ENCODE measurements around the gene WDR33.
"Not testable (repeated sequence)": the region's sequence is repeated elsewhere in the genome, so short reads cannot be mapped to it uniquely, and the experiment has no call there.

The WDR33 gene

GRCh38 chr2:127810619-127811396 is at the start of gene WDR33:
TSS of gene WDR33 (minus strand) at chr2:127811171. CDS start at chr2:127770981, 40,190 bp downstream.
- DNase-seq, result peak; percentile 88

- DNase-seq, result no peak
Observed at GRCh38 chr2:127860130-127860529, 49.2 kb upstream of the WDR33 start.

- DNase-seq, result no peak
Observed at GRCh38 chr2:127859712-127860085, 48.7 kb upstream of the WDR33 start.

- peak; percentile 5 for DNase-seq
Observed at GRCh38 chr2:127857265-127857808, 46.4 kb upstream of the WDR33 start.

GRCh38 chr2:127853671-127854070 is 42.7 kb upstream of the WDR33 start:
- no peak for DNase-seq

- no peak for DNase-seq
Observed at GRCh38 chr2:127852388-127852787, 41.4 kb upstream of the WDR33 start.

- DNase-seq, result no peak
Observed at GRCh38 chr2:127847931-127848330, 37.0 kb upstream of the WDR33 start.

- no peak for DNase-seq
Observed at GRCh38 chr2:127844973-127845372, 34.0 kb upstream of the WDR33 start.

- no peak for DNase-seq
Observed at GRCh38 chr2:127843677-127844076, 32.7 kb upstream of the WDR33 start.

- no peak for DNase-seq
Observed at GRCh38 chr2:127841466-127842178, 30.7 kb upstream of the WDR33 start.

- DNase-seq, result no peak
Observed at GRCh38 chr2:127840893-127841292, 29.9 kb upstream of the WDR33 start.

GRCh38 chr2:127834951-127835350 is 24.0 kb upstream of the WDR33 start:
- DNase-seq, result no peak

GRCh38 chr2:127829845-127830246 is 18.9 kb upstream of the WDR33 start:
- peak; percentile 67 for DNase-seq

GRCh38 chr2:127826708-127827107 is 15.7 kb upstream of the WDR33 start:
- not testable (repeated sequence) for DNase-seq

GRCh38 chr2:127826047-127826446 is 15.1 kb upstream of the WDR33 start:
- DNase-seq, result no peak

- DNase-seq, result no peak
Observed at GRCh38 chr2:127820080-127820668, 9.2 kb upstream of the WDR33 start.

GRCh38 chr2:127818794-127819425 is 7.9 kb upstream of the WDR33 start:
- no peak for DNase-seq

GRCh38 chr2:127818241-127818640 is 7.3 kb upstream of the WDR33 start:
- no peak for DNase-seq

GRCh38 chr2:127814677-127815076 is 3.7 kb upstream of the WDR33 start:
- DNase-seq, result no peak

- not testable (repeated sequence) for DNase-seq
Observed at GRCh38 chr2:127812441-127812840, 1.5 kb upstream of the WDR33 start.

GRCh38 chr2:127811397-127812321 is 688 bp upstream of the WDR33 start:
- DNase-seq, result no peak

- DNase-seq, result no peak
Observed at GRCh38 chr2:127810156-127810618, 784 bp downstream of the WDR33 start.

All from NK-92 treated with Interleukin-12 subunit alpha and Interleukin-12 subunit beta, amount 100 ng/mL, for 24 hours (cell line).